ENCODE results near the gene TRIM7.

TRIM7 gene

GRCh38 chr5:181198905-181199519 lies 6.0 kb downstream of the TRIM7 start:
- H3K27me3 Mint-ChIP-seq (ENCODE audit: low read depth): peaks cover 31% of the 10 kb centered on the region
- no peak for DNase-seq (ENCODE audit: low spot score)
- no peaks in the 10 kb centered on the region for H3K9me3 Mint-ChIP-seq
- peaks cover 3% of the 10 kb centered on the region for H3K4me1 Mint-ChIP-seq (ENCODE audit: low read depth)
- H3K4me3 Mint-ChIP-seq: no peak overlapping the region
- H3K36me3 Mint-ChIP-seq (ENCODE audit: low read depth): peaks cover 2% of the 10 kb centered on the region
- H3K27ac Mint-ChIP-seq: no peak overlapping the region

GRCh38 chr5:181198106-181198685 lies 6.8 kb downstream of the TRIM7 start:
- Mint-ChIP-seq H3K27ac (no peak overlapping the region), H3K4me1 (ENCODE audit: low read depth) (peaks cover 3% of the 10 kb centered on the region)

GRCh38 chr5:181197326-181197951 lies 7.6 kb downstream of the TRIM7 start:
- no peak overlapping the region for H3K27ac Mint-ChIP-seq
- H3K4me1 Mint-ChIP-seq (ENCODE audit: low read depth): peaks cover 8% of the 10 kb centered on the region
- H3K36me3 Mint-ChIP-seq (ENCODE audit: low read depth): peaks cover 4% of the 10 kb centered on the region

More at GRCh38 chr5:181198106-181198685, 6.8 kb downstream of the TRIM7 start:
- peaks cover 4% of the 10 kb centered on the region for H3K36me3 Mint-ChIP-seq (ENCODE audit: low read depth)
- H3K27me3 Mint-ChIP-seq (ENCODE audit: low read depth): peaks cover 22% of the 10 kb centered on the region
- no peak overlapping the region for H3K4me3 Mint-ChIP-seq
- no peaks in the 10 kb centered on the region for H3K9me3 Mint-ChIP-seq
- no peak for DNase-seq (ENCODE audit: low spot score)

GRCh38 chr5:181195249-181195761 lies 9.7 kb downstream of the TRIM7 start:
- DNase-seq (ENCODE audit: low spot score): no peak
- H3K4me1 Mint-ChIP-seq (ENCODE audit: low read depth): peaks cover 18% of the 10 kb centered on the region
- no peaks in the 10 kb centered on the region for H3K9me3 Mint-ChIP-seq
- H3K27ac Mint-ChIP-seq: no peak overlapping the region
- peaks cover 3% of the 10 kb centered on the region for H3K36me3 Mint-ChIP-seq (ENCODE audit: low read depth)
- peaks cover 9% of the 10 kb centered on the region for H3K27me3 Mint-ChIP-seq (ENCODE audit: low read depth)
- H3K4me3 Mint-ChIP-seq: no peak overlapping the region

More at GRCh38 chr5:181197326-181197951, 7.6 kb downstream of the TRIM7 start:
- H3K9me3 Mint-ChIP-seq: no peaks in the 10 kb centered on the region
- H3K4me3 Mint-ChIP-seq: no peak overlapping the region
- peaks cover 16% of the 10 kb centered on the region for H3K27me3 Mint-ChIP-seq (ENCODE audit: low read depth)
- DNase-seq (ENCODE audit: low spot score): no peak

GRCh38 chr5:181194489-181195248 lies 10.3 kb downstream of the TRIM7 start:
- Mint-ChIP-seq H3K27me3 (ENCODE audit: low read depth) (peaks cover 4% of the 10 kb centered on the region), H3K36me3 (ENCODE audit: low read depth) (peaks cover 3% of the 10 kb centered on the region), H3K27ac (no peak overlapping the region), H3K4me1 (ENCODE audit: low read depth) (peaks cover 21% of the 10 kb centered on the region), H3K4me3 (no peak overlapping the region), H3K9me3 (no peaks in the 10 kb centered on the region)
- no peak for DNase-seq (ENCODE audit: low spot score)

GRCh38 chr5:181193656-181194055 lies 11.3 kb downstream of the TRIM7 start:
- H3K4me1 Mint-ChIP-seq (ENCODE audit: low read depth): peaks cover 24% of the 10 kb centered on the region
- no peak overlapping the region for H3K4me3 Mint-ChIP-seq
- DNase-seq (ENCODE audit: low spot score): no peak
- H3K36me3 Mint-ChIP-seq (ENCODE audit: low read depth): peaks cover 4% of the 10 kb centered on the region
- H3K9me3 Mint-ChIP-seq: no peaks in the 10 kb centered on the region
- peaks cover 8% of the 10 kb centered on the region for H3K27me3 Mint-ChIP-seq (ENCODE audit: low read depth)
- peak overlapping the region; percentile 52 for H3K27ac Mint-ChIP-seq

GRCh38 chr5:181192337-181193046 lies 12.5 kb downstream of the TRIM7 start:
- H3K4me3 Mint-ChIP-seq: peak overlapping the region; percentile 96
- H3K9me3 Mint-ChIP-seq: no peaks in the 10 kb centered on the region
- peaks cover 12% of the 10 kb centered on the region for H3K27me3 Mint-ChIP-seq (ENCODE audit: low read depth)
- DNase-seq (ENCODE audit: low spot score): no peak
- peaks cover 8% of the 10 kb centered on the region for H3K36me3 Mint-ChIP-seq (ENCODE audit: low read depth)
- H3K4me1 Mint-ChIP-seq (ENCODE audit: low read depth): peaks cover 32% of the 10 kb centered on the region
- peak overlapping the region; percentile 94 for H3K27ac Mint-ChIP-seq

- Mint-ChIP-seq H3K4me1 (ENCODE audit: low read depth) (peaks cover 34% of the 10 kb centered on the region), H3K27ac (peak overlapping the region; percentile 94), H3K4me3 (peak overlapping the region; percentile 96), H3K9me3 (no peaks in the 10 kb centered on the region), H3K27me3 (ENCODE audit: low read depth) (peaks cover 12% of the 10 kb centered on the region), H3K36me3 (ENCODE audit: low read depth) (peaks cover 8% of the 10 kb centered on the region)
- peak; percentile 98 for DNase-seq (ENCODE audit: low spot score)
Measured at GRCh38 chr5:181191526-181192336, 13.3 kb downstream of the TRIM7 start.

GRCh38 chr5:181190711-181191525 lies 14.1 kb downstream of the TRIM7 start:
- Mint-ChIP-seq H3K4me1 (ENCODE audit: low read depth) (peaks cover 34% of the 10 kb centered on the region), H3K36me3 (ENCODE audit: low read depth) (peaks cover 8% of the 10 kb centered on the region), H3K4me3 (peak overlapping the region; percentile 96), H3K27ac (peak overlapping the region; percentile 94), H3K27me3 (ENCODE audit: low read depth) (peaks cover 12% of the 10 kb centered on the region), H3K9me3 (no peaks in the 10 kb centered on the region)
- peak; percentile 62 for DNase-seq (ENCODE audit: low spot score)

- Mint-ChIP-seq H3K27ac (peak overlapping the region; percentile 94), H3K9me3 (no peaks in the 10 kb centered on the region), H3K4me1 (ENCODE audit: low read depth) (peaks cover 34% of the 10 kb centered on the region), H3K36me3 (ENCODE audit: low read depth) (peaks cover 8% of the 10 kb centered on the region), H3K27me3 (ENCODE audit: low read depth) (peaks cover 12% of the 10 kb centered on the region), H3K4me3 (peak overlapping the region; percentile 96)
- DNase-seq (ENCODE audit: low spot score): peak; percentile 53
Measured at GRCh38 chr5:181189962-181190710, 14.9 kb downstream of the TRIM7 start.

- H3K27me3 Mint-ChIP-seq (ENCODE audit: low read depth): peaks cover 12% of the 10 kb centered on the region
- peak; percentile 77 for DNase-seq (ENCODE audit: low spot score)
- H3K4me3 Mint-ChIP-seq: peak overlapping the region; percentile 96
- peak overlapping the region; percentile 94 for H3K27ac Mint-ChIP-seq
- no peaks in the 10 kb centered on the region for H3K9me3 Mint-ChIP-seq
- peaks cover 35% of the 10 kb centered on the region for H3K4me1 Mint-ChIP-seq (ENCODE audit: low read depth)
- peaks cover 8% of the 10 kb centered on the region for H3K36me3 Mint-ChIP-seq (ENCODE audit: low read depth)
Measured at GRCh38 chr5:181189363-181189961, 15.5 kb downstream of the TRIM7 start.
